Stimulated activated CD4-positive, alpha-beta T cell treated with anti-CD3 and anti-CD28 coated beads, Interleukin-15, amount 100 ng/mL, for 24 hours (primary cell): Measurements from ENCODE around the gene ADAM23.

Experiments
- DNase-seq: peaks from one replicate; pipeline ENCODE4 v3.0.0-alpha.2; 2020

The ADAM23 gene

GRCh38 chr2:206572725-206573124, 129.4 kb downstream of the ADAM23 start:
- no peak for DNase-seq

- no peak for DNase-seq
These were observed 130.5 kb downstream of the ADAM23 start for GRCh38 chr2:206573793-206574192.

GRCh38 chr2:206584323-206585116, 141.2 kb downstream of the ADAM23 start:
- no peak for DNase-seq

- DNase-seq: no peak
These were observed 142.0 kb downstream of the ADAM23 start for GRCh38 chr2:206585335-206585734.

GRCh38 chr2:206586609-206587008, 143.3 kb downstream of the ADAM23 start:
- no peak for DNase-seq

DNA sequence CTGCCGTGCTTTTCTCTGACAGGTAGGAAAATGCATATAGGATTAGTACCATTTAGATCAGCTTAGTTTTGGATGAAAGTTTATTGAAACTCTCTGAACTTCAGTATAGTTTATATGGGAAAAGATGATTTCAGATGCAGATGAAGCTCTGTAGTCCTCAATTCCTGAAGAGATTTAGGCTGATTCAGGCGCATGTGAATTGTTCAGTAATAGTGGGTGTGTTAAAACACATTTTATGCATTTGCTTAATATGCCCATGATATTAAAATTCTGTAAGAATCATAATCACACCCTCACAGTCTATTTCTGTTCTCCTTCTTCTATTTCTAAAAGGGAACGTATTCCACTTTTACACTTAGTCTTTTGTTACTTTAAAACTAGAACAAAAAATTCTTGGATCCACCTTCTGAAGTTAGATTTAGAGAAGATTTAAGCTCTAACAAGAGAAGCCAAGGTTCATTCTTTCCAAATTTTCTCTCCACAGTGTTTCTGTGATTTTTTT, 154.4 kb downstream of the ADAM23 start:
- no peak for DNase-seq

DNA sequence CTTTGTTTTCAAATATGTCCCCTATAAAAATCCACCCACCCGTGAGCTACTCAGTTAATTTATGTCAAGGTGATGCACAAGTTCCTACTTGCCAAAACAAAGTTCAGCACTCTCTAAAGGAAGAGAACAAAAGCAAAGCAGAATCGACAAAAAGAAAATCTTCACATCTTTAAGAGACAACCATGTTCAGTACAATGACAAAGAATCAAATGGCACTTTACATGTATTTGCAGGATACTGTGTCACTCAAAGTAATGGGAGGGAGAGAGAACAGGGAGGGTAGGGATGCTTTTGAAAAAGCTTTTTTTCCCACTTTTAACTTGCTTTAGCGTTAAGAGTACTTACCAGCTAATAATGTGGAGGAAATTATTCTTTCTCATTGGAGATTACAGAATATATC, 159.9 kb downstream of the ADAM23 start:
- no peak for DNase-seq

GRCh38 chr2:206610451-206610850, 167.1 kb downstream of the ADAM23 start:
- no peak for DNase-seq

DNA sequence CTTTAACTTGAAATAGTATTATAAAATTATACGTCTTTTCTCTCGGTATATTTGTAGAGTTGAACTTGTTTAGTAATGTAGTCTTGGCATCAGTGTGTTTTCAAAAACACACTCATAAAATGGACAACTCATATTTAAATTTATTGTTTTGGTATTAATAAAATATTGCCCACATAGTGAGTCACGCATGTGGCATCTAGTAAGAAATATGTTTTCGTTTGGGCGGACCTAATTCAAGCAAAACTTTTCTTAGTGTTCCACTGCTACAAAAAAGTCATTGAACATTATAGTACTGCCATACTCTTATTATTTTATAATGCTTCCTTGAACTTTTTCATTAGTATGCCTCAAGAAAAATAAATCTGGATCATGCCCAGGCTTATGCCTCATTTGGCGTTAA, 167.9 kb downstream of the ADAM23 start:
- DNase-seq: no peak

DNA sequence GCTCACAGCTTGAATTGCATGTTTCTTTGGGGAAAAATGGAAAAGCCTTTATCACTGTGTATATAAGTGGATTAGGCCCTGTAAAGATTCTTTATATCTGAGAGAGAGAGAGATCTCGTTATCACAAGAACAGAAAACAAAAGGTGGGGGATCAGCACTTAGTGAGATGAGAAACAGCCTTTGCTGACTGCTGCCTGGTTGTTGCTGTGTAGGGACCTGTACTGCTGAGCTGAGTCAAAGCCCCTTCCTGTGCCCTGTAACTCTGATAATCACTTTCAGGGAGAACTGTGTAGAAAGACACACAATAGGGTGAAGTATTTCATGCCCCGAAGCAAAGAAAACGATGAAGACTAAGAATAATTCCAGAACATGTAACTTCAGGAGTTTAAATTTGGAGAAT, 168.4 kb downstream of the ADAM23 start:
- DNase-seq: no peak

- no peak for DNase-seq
These were observed 171.5 kb downstream of the ADAM23 start for GRCh38 chr2:206614811-206615210.

- no peak for DNase-seq
These were observed 172.2 kb downstream of the ADAM23 start for GRCh38 chr2:206615417-206616089.

DNA sequence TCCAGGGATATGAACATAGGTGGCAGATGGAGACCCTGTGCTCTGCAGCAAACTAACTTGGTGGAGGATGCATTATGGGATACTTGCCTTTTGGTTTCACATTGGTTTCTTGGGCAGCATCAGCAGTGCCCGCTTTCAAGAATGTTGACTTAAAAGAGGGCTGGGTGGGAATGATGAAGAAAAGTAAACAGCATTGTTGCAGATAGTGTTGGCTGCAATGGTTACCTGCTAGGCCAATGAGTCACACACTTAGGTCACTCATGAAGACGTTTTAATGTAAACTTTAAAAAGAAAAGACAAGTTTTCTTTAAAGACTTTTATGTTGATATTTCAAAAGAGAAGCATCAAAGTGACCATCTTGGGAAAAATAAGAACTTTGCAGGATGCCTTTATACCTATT, 172.8 kb downstream of the ADAM23 start:
- DNase-seq: no peak

GRCh38 chr2:206619011-206619410, 175.7 kb downstream of the ADAM23 start:
- no peak for DNase-seq

DNA sequence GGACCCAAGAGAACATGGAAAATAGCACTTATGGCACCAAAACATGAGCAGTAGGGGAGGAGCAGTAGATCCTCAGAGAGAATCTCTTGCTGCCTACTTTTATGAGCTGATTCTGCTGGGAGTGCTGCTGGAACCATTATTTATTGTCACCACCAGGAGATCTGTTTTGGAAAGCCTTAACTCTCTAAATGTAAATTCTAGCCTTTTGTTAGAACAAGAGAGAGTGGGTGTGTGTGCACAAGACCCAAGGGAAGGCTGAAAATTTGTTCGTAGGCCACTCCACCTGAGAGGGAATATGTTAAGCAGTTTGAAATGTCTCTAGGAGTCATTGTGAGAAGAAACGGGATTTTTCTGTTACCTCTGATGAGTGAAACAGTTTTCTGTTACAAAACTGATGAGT, 182.8 kb downstream of the ADAM23 start:
- DNase-seq: no peak

GRCh38 chr2:206627632-206628031, 184.3 kb downstream of the ADAM23 start:
- no peak for DNase-seq

DNA sequence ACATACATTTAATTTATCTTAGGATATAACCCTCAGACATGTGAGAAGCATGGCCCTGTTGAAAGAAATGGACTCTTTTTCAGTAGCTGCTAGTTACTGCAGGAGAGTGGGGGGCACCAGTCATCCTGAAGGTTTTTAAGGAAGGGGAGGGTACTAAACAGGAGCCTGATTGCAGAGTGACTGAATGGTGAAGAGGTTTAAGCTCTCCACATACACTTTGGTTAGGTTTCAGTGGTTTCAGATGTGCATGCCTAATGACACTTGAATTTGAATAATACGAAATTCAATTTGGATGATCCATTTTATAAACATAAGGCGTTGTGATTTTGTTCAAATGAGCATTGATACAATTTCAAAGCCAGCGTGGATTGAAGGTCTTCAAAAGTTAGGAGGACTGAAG, 188.0 kb downstream of the ADAM23 start:
- DNase-seq: no peak

DNA sequence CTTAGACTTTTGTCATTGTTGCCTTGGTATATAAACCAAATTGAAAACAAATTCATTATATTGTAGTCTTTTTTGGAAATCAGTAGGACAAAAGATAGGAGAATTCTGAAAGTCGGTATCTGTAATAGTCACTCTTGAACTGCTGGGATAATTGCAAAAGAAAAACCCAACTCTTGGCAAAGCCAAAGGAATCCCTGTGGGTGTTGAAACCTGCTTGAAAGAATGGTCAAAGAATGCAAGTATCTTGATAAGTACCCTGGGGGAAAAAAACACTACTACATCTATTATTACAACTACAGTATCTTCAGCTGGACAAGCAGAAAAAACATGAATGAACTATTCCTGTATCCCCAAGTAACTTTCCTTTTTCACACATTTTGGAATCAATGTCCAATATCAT, 191.7 kb downstream of the ADAM23 start:
- DNase-seq: no peak

DNA sequence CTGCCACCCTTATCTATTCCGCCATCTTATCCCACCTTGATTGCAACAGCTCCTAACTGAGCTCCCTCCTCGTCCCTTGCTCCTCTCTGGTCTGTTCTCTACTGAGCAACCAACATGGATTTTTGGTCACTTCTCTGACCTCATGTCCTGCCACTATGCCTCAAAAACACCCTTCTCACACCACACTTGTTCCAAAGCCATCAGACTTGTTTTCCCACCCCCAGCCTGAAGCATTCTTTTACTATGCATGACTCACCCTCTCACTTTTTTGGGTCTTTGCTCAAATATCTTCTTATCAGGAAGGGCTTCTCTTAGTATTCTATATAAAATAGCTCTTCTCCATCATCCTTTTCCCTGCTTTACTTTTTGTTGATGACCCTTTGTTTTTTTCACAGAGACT, 196.3 kb downstream of the ADAM23 start:
- DNase-seq: no peak

GRCh38 chr2:206641226-206641625, 197.9 kb downstream of the ADAM23 start:
- DNase-seq: no peak

- peak; percentile 27 for DNase-seq
These were observed 199.0 kb downstream of the ADAM23 start, which contains the start of gene FAM237A for GRCh38 chr2:206642075-206643025. Gene FAM237A (plus strand): TSS chr2:206642487. CDS start chr2:206644237, 1,750 bp downstream.

DNA sequence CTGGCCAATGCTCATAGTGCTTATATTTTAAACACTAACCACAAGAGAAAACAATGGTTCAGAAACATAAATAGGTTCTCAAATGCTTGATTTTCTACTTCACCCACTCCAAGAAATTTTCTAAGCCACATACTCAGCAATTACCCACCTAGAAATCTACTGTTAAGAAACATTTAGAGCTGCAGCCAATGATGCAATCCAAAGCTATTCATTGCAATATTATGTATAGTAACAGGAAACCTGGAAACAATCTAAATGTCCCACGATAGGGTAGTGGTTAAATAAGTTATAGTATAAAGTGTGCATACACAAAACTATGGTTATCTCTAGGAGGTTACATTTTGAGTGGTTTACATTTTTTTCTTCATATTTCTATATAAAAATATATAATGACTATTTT, 204.7 kb downstream of the ADAM23 start:
- no peak for DNase-seq

DNA sequence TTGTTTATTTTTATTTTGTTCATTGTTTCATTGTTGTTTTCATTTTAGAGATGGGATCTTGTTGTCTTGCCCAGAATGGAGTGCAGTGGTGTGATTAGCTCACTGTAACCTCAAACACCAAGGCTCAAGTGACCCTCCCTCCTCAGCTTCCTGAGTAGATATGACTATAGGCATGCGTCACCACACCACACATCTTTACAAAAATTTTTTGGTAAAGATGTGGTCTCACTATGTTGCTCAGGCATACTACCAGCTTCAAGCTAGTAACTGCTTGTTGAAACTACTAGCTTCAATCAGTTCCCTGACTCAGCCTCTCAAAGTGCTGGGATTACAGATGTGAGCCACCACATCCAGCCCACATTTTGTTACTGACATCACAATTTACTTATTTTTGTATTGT, 213.8 kb downstream of the ADAM23 start:
- no peak for DNase-seq
